Stimulated activated CD8-positive, alpha-beta memory T cell treated with anti-CD3 and anti-CD28 coated beads, Interleukin-12 subunit alpha, Interleukin-12 subunit beta, amount 100 ng/mL, for 4 hours (primary cell): ENCODE results near the gene CEP128.
"Not testable (repeated sequence)": the region's sequence is repeated elsewhere in the genome, so short reads cannot be mapped to it uniquely, and the experiment has no call there.

Experiments
- DNase-seq: peaks from one replicate; pipeline ENCODE4 v3.0.0-alpha.2; 2020; ENCODE audit warnings: low read depth

Gene CEP128

DNA sequence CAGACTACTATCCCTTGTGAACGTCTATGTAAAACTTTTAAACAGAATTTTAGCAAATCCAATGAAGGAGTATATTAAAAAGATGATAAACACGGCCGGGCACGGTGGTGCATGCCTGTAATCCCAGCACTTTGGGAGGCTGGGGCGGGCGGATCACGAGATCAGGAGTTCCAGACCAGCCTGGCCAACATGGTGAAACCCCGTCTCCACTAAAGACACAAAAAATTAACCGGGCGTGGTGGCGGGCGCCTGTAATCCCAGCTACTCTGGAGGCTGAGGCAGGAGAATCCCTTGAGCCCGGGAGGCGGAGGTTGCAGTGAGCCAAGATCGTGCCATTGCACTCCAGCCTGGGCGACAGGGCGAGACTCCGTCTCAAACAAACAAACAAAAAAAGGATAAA is 11.7 kb upstream of the CEP128 start:
- not testable (repeated sequence) for DNase-seq

DNA sequence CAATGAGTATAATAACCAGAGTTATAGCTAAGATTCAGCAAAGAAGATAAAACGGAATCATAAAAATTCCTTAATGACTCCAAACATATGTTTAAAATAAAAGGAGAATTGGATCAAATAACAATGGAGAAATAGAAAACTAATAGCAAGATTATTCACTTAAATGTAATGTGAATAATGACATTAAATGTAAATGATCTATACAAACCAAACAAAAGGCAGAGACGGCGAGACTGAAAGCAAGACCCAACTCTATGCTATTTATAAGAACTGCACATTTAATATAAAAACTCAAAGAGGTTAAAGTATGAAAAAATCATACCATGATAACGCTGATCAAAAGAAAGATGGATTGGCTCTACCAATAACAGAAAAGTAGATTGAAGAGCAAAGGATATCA is 10.0 kb upstream of the CEP128 start:
- DNase-seq, result no peak

DNA sequence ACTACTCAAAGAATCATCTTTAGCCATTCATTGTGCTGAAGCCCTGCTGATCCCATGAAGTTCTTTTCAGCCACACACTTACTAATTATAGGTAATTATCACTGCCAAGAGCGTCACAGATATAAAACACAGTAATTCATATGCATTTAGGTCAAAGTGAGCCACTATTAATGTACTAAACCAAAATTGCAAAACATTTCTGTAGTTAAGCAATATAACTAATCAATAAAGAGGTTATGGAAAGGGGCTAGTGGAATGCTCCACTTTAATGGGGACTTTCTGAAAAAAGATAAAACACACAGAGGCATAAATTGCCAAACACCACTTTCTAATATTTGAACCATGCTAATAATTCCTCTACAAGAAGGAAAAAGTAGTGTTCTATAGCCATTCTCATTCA is 6.8 kb upstream of the CEP128 start:
- DNase-seq, result no peak

DNA sequence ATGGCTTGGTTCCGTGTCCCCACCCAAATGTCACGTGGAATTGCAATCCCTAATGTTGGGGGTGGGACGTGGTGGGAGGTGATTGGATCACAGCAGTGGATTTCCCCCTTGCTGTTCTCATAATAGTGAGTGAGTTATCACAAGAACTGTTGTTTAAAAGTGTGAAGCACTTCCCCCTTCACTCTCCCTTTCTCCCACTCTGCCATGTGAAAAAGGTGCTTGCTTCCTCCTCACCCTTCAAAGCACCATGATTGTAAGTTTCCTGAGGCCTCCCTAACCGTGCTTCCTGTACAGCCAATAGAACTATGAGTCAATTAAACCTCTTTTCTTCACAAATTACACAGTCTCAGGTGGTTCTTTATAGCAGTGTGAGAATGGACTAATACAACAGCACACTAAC is 5.3 kb upstream of the CEP128 start:
- DNase-seq, result no peak

DNA sequence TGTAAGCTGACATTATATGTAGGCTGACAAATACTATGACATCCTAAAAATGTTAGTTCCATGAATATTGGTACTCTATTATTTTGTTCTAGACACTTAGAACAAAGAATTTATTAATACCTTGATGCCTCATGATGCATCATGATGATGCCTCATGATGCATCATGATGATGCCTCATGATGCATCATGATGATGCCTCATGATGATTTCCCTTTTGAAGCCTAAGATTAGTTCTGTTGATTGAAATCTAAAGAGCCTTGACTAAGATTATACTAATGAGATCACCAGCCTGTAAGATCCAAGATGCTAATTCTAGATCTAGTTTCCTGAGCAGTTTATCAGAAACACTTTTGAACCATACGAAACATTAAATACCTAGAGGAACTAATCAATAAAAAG is 4.6 kb upstream of the CEP128 start:
- no peak for DNase-seq

DNA sequence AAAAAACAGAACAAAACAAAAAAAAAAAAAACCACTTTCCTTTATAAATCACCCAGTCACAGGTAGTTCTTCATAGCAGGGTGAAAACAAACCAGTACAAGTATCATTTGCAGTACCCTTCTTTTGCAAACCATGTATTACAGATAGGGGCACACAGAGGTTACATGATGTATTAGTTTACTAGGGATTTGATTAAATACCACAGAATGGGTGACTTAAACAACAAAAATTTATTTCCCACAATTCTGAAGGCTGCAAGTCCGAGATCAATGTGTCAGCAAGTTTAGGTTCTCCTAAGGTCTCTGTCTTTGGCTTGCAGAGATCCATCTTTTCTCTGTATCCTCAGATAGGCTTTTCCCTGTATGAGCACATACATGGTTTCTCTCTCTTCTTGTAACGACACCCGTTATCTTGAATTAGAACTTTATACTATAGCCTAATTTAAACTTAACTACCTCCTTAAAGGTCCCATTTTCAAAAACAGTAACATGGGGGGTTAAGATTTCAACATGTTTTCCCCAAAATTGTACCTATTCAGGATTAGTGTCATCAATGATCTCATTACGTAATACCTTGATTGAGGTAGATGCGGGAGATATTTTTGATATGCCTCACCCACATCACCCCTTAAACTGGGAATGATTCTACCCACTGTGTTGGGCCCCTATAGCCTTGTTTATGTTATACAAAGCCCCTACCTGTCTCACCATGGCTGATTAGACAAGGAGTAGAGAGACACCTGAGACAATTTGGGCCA is 3.5 kb upstream of the CEP128 start:
- no peak for DNase-seq

DNA sequence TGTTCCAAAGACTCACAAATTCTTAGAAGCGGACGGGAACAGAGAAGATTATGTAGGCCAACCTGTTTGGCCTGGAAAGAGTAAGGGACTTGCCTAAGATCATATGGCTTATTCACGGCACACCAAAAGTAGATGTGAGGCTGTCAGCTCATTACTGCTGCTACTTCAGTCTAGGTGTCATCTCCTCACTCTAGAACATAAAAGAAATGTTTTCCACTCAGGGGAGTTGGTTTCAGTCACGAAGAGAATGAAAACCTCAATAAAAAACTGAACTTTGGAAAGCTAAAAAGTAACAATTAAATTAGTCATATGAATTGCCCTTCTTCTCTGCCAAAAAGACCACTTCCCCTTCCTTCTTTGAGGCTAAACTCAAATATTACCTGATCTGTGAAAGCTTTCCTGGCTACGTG is 658 bp upstream of the CEP128 start:
- no peak for DNase-seq

DNA sequence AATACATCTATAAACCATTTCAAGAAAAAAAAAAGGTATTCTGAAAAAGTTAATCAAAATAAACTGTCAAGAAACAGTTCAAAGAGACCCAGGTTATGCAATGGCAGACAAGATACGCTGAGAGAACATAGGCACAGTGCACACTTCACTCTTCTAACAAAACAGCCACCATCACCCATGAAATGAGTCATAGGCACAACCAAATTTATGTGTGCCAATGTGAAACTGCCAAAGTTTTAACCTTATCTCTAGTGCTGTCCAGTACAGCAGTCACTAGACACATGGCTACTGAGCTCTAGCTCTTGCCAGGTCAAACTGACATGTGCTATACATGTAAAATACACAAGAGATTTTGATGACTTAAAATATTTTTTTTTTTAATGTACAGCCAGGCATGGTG is 1.4 kb downstream of the CEP128 start:
- DNase-seq, result no peak

DNA sequence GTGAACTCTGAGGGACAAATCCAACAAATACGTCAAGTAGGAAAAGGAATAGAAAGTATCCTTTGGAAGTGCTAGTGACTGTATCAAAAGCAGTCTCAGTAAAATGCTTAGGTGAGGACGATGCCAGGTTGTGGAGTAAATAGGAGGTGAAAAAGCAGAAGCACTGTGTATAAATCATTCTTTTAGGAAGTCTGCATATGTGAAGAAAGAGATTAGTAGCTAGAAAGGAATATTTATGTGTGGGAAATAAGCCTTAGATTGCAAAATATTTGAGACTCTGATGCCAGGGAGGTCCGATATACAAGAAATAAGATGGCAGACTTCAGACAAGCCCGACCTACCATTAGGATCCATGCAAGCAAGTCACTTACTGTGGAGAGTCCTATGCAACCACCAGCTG is 7.9 kb downstream of the CEP128 start:
- DNase-seq, result no peak

DNA sequence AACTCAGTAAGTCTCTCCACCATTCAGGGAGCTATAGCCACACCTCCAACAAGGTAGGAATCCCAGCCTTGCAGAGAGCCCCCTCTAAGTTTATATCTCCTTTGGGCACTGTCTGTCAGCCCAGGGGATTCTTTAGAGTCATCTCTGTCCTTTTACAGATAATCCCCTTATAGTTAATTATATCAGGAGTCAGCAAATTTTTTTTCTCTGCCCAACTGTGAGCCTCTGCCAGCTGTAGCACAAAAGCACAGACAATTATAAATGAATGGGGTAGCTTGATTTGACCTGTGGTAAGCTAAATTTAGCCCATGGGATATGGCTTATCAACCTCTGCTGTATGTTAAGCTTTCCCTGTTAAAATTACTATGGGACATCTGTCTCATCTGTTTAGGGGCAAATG is 8.3 kb downstream of the CEP128 start:
- DNase-seq, result no peak

DNA sequence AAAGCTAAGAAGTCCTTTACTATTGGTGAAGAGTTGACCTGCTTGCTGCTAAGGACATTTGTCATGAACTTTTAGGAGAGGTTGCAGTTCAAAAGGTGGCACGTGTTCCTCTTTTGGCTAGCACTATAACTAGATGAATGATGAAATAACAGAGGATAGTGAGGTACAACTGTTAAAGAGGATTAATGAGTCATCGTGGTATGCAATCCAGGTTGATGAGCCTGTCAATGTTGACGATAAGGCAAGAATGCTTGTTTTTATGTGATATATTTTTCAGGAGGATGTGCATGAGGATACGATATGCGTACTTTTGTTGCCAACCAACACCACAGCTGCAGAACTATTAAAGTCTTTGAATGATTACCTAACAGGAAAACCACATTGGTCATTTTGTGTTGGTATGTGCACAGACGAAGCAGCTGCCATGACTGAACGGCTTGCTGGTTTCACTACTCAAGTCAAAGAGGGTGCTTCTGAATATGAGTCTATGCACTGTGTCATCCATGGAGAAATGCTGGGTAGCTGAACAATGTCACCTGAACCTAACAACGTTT is 10.6 kb downstream of the CEP128 start:
- no peak for DNase-seq

DNA sequence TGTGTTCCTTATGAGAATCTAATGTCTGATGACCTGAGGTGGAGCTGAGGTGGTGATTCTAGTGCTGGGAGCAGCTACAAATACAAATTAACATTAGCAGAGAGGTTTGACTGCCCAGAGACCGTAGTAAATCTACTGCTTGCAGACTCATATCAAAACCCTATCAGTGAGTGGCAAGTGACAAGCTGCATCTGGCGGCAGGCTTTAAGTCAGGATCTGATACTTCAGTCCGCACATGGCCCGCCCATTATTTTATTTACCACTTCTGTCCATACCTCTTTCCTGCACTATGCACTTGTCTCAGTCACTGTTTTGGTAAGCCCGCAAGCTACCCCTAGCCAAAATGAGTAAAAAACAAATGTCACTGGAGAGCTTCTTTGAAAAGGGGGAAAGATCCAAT is 11.4 kb downstream of the CEP128 start:
- no peak for DNase-seq

DNA sequence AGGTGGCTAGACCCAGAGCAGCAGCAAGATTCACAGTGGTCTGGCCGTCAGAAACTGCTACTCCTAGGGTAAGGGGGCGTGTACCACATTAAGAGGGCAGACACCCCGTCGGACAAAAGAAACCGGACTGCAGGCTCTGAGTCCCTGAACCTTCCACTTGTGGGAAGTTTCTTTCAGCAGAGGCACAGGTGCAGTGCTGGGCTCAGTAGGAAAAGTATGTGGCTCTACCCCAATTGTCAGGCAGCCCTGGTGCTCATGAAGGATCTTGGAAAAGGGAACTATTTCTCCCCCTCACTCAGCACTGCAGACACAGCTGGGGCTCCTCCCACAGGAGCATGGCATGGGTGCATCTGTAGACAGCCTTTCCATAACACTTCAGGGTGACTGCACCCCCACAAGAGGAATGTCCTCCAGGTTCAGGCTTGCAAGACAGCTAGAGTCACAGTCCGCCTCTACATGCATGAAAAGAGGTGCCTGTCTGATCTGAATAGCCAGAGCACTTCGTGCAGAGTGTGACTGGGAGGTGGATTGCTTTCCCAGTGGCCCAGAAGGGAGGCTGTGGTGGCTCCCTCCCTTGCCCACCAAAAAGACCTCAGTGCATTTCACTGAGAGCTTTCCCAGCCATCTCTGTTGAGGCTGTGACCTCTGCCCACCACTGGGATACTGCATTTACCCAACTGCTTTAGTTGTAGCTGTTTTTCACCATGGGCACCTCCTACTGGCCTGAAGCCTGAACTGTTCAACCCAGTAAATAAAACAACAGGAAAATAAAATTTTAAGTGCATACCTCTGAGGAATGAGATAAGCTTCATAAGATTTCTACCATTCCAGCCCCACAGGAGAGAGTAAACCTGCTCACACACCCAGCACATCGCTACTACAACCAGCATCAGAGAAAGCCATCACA is 14.2 kb downstream of the CEP128 start:
- DNase-seq, result no peak

DNA sequence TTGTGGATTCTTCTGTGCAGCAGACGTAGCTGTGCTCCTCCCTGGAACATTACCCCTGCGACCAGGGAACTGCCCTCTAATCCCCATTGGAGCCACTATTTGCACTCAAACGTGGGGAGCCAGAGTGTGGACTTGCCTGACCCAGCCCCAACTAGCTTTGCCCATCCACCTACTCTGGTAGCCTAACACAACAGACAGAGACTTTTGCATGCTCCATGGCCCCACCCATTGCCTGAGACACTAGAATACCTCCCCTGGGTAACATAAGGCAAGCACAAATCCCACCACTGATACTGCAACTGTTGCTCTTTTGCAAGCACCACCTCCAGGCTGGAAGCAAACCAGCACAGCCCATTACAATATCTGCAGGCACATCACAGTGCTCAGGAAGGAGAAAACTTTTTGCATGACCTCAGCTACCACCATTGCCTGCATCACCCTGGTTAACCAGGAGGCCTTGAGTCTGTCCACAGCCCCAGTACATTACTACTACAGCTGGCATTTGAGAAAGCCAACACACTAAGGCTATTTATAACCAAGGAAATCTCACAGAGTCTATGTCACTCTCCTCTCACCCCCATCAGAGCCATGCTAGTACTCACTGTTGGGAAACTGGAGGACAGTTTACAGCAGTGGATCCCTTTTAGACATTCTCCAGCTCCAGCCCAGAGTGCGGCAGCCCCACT is 15.0 kb downstream of the CEP128 start:
- DNase-seq, result no peak

DNA sequence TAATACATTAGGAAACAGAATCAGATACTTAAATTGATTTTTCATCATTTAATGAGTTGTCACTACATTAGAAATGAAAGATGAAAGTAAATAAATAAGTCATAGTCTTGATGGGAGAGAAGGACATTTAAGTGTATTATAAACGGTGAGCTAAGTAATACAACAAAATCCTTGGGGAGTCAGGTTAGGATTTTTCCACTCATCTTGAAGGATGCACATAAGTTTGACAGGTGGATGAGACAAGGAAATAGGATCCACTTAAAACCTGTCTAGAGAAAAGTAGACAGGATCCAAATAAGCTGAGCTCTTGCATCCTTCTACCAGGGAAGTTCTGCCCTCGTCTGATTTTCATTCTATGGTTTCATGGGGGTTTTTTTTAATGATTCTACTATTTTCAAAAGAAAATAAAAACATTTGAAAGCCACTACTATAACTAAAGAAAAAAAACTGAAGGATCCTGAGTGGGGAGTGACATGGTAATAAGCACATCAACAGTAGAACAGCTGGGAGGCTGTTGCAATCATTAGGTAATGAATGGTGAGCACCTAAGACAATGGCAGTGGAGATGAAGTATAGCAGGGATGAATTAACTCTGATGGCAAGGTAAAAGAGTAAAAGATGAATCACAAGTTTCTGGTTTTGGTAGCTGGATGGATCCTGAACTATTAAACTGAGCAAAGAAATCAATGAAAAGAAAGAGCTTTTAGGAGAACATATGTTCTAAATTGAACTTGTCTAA is 17.0 kb downstream of the CEP128 start:
- DNase-seq, result no peak

DNA sequence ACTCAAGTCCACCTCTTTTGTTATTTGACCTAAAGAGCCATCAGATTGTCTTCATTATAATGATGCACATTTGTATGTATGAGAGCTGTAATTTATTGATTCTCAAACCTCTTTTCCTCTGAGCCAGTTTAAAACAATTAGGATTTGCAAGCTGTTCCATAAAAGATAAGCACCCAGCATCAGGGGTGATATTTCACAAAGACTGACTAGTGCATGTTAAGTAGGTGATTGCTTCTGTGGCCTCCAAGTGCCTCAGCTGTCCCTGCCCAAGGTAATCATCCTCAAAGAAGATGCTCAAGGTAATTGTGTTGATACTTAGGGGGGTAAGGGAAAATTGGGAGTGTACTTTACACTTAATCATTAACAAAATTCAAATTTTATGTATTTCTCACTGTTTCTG is 18.2 kb downstream of the CEP128 start:
- no peak for DNase-seq

DNA sequence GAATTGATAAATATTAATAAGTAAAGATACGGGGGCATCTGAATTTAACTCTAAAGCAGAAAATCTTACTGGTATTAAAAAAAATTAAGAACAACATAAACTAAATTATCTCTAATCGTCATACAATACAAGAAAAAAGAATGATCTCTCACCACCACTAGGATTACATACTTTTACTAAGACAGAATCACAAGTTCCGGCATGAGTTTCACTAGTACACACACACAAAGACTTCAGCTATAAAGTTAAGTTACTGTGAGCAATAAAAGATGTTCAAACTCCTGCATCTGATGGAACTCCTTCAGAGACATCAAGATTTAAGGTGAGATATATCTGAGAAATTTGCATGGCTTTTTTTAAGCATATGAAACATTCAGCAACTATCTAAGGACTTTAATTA is 21.9 kb downstream of the CEP128 start:
- no peak for DNase-seq

DNA sequence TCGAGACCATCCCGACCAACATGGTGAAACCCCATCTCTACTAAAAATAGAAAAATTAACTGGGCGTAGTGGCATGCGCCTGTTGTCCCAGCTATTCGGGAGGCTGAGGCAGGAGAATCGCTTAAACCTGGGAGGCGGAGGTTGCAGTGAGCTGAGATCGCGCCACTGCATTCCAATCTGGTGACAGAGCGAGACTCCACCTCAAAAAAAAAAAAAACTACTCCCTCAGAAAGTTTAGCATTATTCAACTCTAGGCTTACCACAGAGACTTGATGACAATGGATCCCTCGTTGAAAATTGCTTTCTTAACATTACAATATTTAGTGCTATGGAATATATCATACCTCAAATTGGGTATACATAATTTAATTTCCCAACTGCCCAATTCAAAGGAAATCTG is 29.5 kb downstream of the CEP128 start:
- not testable (repeated sequence) for DNase-seq

DNA sequence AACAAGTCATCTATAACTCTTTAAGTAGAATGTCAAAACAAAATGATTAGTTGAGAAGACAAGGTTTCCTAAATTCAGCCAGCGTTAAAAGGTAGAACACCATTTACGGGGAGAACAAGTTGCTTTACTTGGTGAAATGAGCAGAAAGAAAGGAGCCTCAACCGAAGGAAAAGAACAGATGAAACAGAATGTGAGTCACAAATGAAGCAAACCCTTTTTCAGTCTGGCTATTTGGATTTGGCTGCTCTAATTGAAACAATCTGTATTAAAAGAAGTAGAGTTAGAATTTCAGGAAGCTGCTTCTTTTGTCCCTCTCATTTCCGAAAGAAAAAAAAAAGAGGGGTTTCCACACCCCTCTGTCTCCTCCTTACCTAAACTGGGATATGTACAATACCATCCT is 34.6 kb downstream of the CEP128 start:
- DNase-seq, result no peak

DNA sequence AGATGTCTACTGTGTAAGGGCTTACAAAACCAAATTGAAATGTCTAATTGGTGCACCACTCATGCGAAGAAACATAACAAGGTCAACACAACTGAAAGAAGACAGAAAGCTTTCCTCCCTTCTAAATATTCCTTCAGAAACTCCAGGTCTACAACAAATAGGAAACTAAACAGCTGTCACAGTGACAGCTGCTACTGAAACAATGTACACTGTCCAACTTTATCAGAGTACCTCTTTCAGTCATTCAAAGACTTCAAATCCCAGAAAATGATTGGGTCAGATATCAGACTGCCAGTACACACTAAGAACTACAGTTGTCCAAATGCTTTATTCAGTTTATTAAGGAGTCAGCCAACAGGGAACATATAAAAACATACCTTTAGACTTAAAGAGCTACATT is 35.2 kb downstream of the CEP128 start:
- no peak for DNase-seq

DNA sequence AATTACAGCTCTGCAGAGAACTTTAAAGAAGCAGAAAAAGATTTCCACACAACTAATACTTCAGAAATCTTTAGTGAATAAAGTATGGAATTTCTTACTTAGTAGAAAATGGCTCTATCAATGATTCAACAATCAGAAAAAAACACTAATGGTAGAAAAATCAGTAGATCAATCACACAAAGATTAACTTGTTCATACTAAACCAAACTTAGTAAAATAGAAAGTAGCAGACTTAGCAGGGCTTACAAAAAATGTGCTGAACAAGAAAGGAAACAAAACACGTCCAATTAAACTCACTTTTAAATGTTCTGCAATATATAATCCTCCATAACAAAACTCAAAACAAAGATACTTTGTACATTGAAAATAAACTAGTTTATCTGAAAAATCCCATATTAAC is 38.9 kb downstream of the CEP128 start:
- no peak for DNase-seq

DNA sequence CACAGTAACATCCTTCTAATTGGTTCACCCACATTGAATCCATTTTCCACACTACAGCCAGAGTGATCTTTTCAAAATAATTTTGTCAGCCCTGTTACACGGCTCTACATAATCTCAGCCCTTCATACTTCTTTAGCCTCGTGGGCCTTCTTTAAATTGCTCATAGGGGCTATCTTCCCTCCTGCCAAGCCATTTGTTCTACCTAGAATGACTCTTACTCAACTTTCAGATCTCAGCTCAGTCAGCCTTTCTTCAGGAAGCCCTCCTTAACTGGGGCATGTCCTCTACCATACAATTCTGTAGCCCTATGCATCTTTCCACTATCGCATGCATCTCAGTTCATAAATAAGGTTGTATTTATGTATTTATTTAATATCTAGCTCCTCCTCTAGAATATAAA is 39.7 kb downstream of the CEP128 start:
- no peak for DNase-seq
